GM12878 (cell line): ENCODE results near the gene LAMC3. TPM values are rescaled to one million over a fixed set of nuclear protein-coding genes. Genes with fewer than 3 reads are reported as not detected.

ENCODE experiments used
- ATAC-seq: fragments of 200-7000 bp; cut with Tn5 transposase; 3 replicates; pipeline ENCODE4 v1.9.1; 2020; ENCODE audit warnings: mild to moderate bottlenecking, moderate library complexity
- BruUV-seq: library from RNA; stranded (reverse); fragments of 400-500 nt; replicated peaks from 2 replicates; lab custom pipeline; 2021; lab: Mats Ljungman, UMichigan
- CTCF ChIA-PET: fragments of 300-600 bp; sonication (Branson Sonifier 250); formaldehyde crosslinking; extraction: SDS; loops from one replicate; lab custom pipeline; 2021; ENCODE audit warnings: inconsistent platforms; lab: Yijun Ruan, JAX
- POLR2A ChIA-PET: fragments of 350-600 bp; formaldehyde crosslinking; extraction: SDS; loops from one replicate; lab custom pipeline; 2021; ENCODE audit warnings: inconsistent platforms; lab: Charles Lee
- RAD21 ChIA-PET: fragments of 300-600 bp; sonication (Branson Sonifier 250); formaldehyde crosslinking; loops from one replicate; lab custom pipeline; 2023; ENCODE audit warnings: antibody characterized with exemption; ENCODE audit not compliant: unreplicated experiment; lab: Charles Lee
- SMC1A ChIA-PET: fragments of 300-600 bp; sonication (Branson Sonifier 250); formaldehyde crosslinking; loops from one replicate; lab custom pipeline; 2023; ENCODE audit not compliant: unreplicated experiment, uncharacterized antibody; lab: Charles Lee
- DNase-seq: peaks from one replicate; pipeline ENCODE4 v3.0.0-alpha.2; 2011; ENCODE audit warnings: low read depth, low spot score
- FAIRE-seq: peaks from 3 replicates; lab custom pipeline; 2011; peaks lifted over from hg19 to GRCh38; lab: Jason Lieb, UNC
- H2AFZ ChIP-seq: 2 replicates; pipeline ENCODE4 v1.6.0; 2011; ENCODE audit warnings: low read depth, low read length, control low read depth; ENCODE audit not compliant: control insufficient read depth
- H3K27ac ChIP-seq: 2 replicates; pipeline ENCODE4 v1.5.1; 2011; ENCODE audit warnings: control low read depth; ENCODE audit not compliant: control insufficient read depth, insufficient read depth
- H3K27me3 ChIP-seq, 2 experiments: replicated peaks in 1 of 2; 2 replicates each; pipeline versions ENCODE4 v1.6.0 to v1.6.1; 2011; ENCODE audit warnings: low read length in 1 of 2; ENCODE audit not compliant: control insufficient read depth in 2 of 2, insufficient read depth in 2 of 2
- H3K36me3 ChIP-seq, 2 experiments: 2 replicates each; pipeline ENCODE4 v1.5.1; 2011; ENCODE audit warnings: low read length in 1 of 2; ENCODE audit not compliant: control insufficient read depth in 2 of 2, insufficient read depth in 2 of 2
- H3K4me1 ChIP-seq: 2 replicates; pipeline ENCODE4 v1.6.1; 2011; ENCODE audit warnings: mild to moderate bottlenecking, low read length, moderate library complexity, mixed read lengths; ENCODE audit not compliant: control insufficient read depth, insufficient read depth
- H3K4me2 ChIP-seq: 2 replicates; pipeline ENCODE4 v1.6.0; 2011; ENCODE audit warnings: control low read depth; ENCODE audit not compliant: control insufficient read depth, insufficient read depth
- H3K4me3 ChIP-seq: fragments of 200-600 bp; sonication (generic); 2 replicates; pipeline ENCODE4 v1.5.1; 2016
- H3K79me2 ChIP-seq: 2 replicates; pipeline ENCODE4 v1.6.0; 2011; ENCODE audit warnings: low read length; ENCODE audit not compliant: control insufficient read depth, insufficient read depth
- H3K9ac ChIP-seq: 2 replicates; pipeline ENCODE4 v1.8.0; 2011; ENCODE audit warnings: low read length, control low read depth, mixed read lengths; ENCODE audit not compliant: control insufficient read depth, insufficient read depth
- H3K9me3 ChIP-seq: replicated peaks from 3 replicates; pipeline ENCODE4 v1.5.1; 2011; ENCODE audit warnings: mild to moderate bottlenecking, low read length; ENCODE audit not compliant: control insufficient read depth, insufficient read depth
- H4K20me1 ChIP-seq: 2 replicates; pipeline ENCODE4 v1.6.0; 2011; ENCODE audit not compliant: control insufficient read depth, insufficient read depth
- BMI1 ChIP-seq: fragments of 450-650 bp; IDR thresholded peaks from 2 replicates; pipeline ENCODE4 v1.6.1; 2016; ENCODE audit warnings: mild to moderate bottlenecking, moderate library complexity, borderline replicate concordance
- CHD4 ChIP-seq: fragments of 200-600 bp; sonication (generic); IDR thresholded peaks from 2 replicates; pipeline ENCODE4 v1.6.1; 2016; ENCODE audit warnings: mild to moderate bottlenecking
- EGR1 ChIP-seq, 2 experiments: IDR thresholded peaks; 1 replicate in 1 of 2; 2 replicates in 1 of 2; pipeline ENCODE4 v1.6.1; 2011 to 2012; ENCODE audit warnings: low read depth in 2 of 2, low read length in 2 of 2, borderline replicate concordance in 1 of 2, mild to moderate bottlenecking in 1 of 2, moderate library complexity in 1 of 2
- FOXK2 ChIP-seq: fragments of 450-650 bp; IDR thresholded peaks from 2 replicates; pipeline ENCODE4 v1.6.1; 2017; ENCODE audit warnings: mild to moderate bottlenecking, moderate library complexity
- IKZF1 ChIP-seq: fragments of 450-650 bp; conservative IDR thresholded peaks from 2 replicates; pipeline ENCODE4 v1.6.1; 2017; ENCODE audit warnings: antibody characterized with exemption, mild to moderate bottlenecking
- IKZF2 ChIP-seq, 2 experiments: fragments of 450-650 bp; IDR thresholded peaks; 2 replicates each; pipeline ENCODE4 v1.6.1; 2017; ENCODE audit warnings: mild to moderate bottlenecking in 2 of 2, moderate library complexity in 2 of 2
- KDM1A ChIP-seq: fragments of 200-600 bp; sonication (generic); IDR thresholded peaks from 2 replicates; pipeline ENCODE4 v1.6.1; 2016; ENCODE audit warnings: borderline replicate concordance
- MLLT1 ChIP-seq: fragments of 450-650 bp; IDR thresholded peaks from 2 replicates; pipeline ENCODE4 v1.6.1; 2016; ENCODE audit warnings: mild to moderate bottlenecking
- MYC ChIP-seq: IDR thresholded peaks from 2 replicates; pipeline ENCODE4 v1.6.1; 2011; ENCODE audit warnings: mild to moderate bottlenecking, low read length, moderate library complexity, inconsistent platforms; ENCODE audit not compliant: insufficient read depth, insufficient replicate concordance, insufficient read length, severe bottlenecking
- NFIC ChIP-seq: IDR thresholded peaks from 2 replicates; pipeline ENCODE4 v1.6.1; 2012; ENCODE audit warnings: low read depth, mild to moderate bottlenecking, inconsistent platforms, low read length, moderate library complexity
- PAX5 ChIP-seq: IDR thresholded peaks from 2 replicates; pipeline ENCODE4 v1.6.1; 2011; ENCODE audit warnings: low read depth, low read length, borderline replicate concordance
- PBX3 ChIP-seq: IDR thresholded peaks from 2 replicates; pipeline ENCODE4 v1.6.1; 2011; ENCODE audit warnings: mild to moderate bottlenecking, low read depth, low read length, moderate library complexity; ENCODE audit not compliant: insufficient replicate concordance
- POLR2AphosphoS5 ChIP-seq: IDR thresholded peaks from 2 replicates; pipeline ENCODE4 v1.6.1; 2011; ENCODE audit warnings: mild to moderate bottlenecking, low read length, inconsistent platforms
- TBL1XR1 ChIP-seq: IDR thresholded peaks from 2 replicates; pipeline ENCODE4 v1.6.1; 2012; ENCODE audit warnings: low read depth, low read length, improper control_type of control experiment
- ZNF24 ChIP-seq: fragments of 450-650 bp; IDR thresholded peaks from 2 replicates; pipeline ENCODE4 v1.6.1; 2017; ENCODE audit warnings: antibody characterized with exemption, mild to moderate bottlenecking
- ZNF592 ChIP-seq: fragments of 450-650 bp; IDR thresholded peaks from 2 replicates; pipeline ENCODE4 v1.6.1; 2017; ENCODE audit warnings: mild to moderate bottlenecking, moderate library complexity
- WGBS: methylation state at CpG from one replicate; pipeline ENCODE4 v1.1.6; 2016; ENCODE audit warnings: low lambda C conversion rate; ENCODE audit not compliant: insufficient replicate concordance, insufficient coverage; ENCODE audit errors: missing lambda C conversion rate; 5-methylcytosine and 5-hydroxymethylcytosine counted together
- in situ Hi-C: fragments of 300-500 bp; cut with MboI; formaldehyde crosslinking; loops from 9 replicates; pipeline ENCODE4 v1.14.3; 2018; ENCODE audit warnings: mixed read lengths
- intact Hi-C: fragments of 100-400 bp; cut with micrococcal nuclease; formaldehyde crosslinking; loops from one replicate; pipeline ENCODE4 v1.14.2; 2022; ENCODE audit not compliant: unreplicated experiment
- polyA plus RNA-seq, 11 experiments: library from polyadenylated mRNA; depleted of rRNA in 4 of 11; unstranded in 6 of 11; stranded (reverse) in 5 of 11; fragments of >200 nt; fragmentation: Nextera tagmentation in 4 of 11; fragmentation: Illumina TruSeq in 1 of 11; extraction: Ambion mirVana in 4 of 11; extraction: Trizol in 1 of 11; gene quantifications; 1 replicate in 1 of 11; 2 replicates in 10 of 11; pipeline versions ENCODE4 v1.2.1 to v1.2.3, GENCODE V29; 2011 to 2016; ENCODE audit warnings: inconsistent platforms in 2 of 11, missing spikeins in 2 of 11, low read depth in 1 of 11
- total RNA-seq, 4 experiments: library from RNA; depleted of rRNA in 3 of 4; stranded (reverse); fragments of >200 nt in 3 of 4; fragmentation: Illumina TruSeq in 1 of 4; extraction: Trizol in 1 of 4; gene quantifications; 2 replicates each; pipeline versions ENCODE4 v1.2.1 to v1.2.3, GENCODE V29; 2013 to 2021

LAMC3 gene
- total and polyA plus RNA-seq, 10 of the 15 experiments (the other 5 are each of a cell fraction or from before 2014, with no cell fraction given): under 0.01 to 0.08 TPM; not detected in 8

- intact Hi-C loops (no loop called here), in situ Hi-C loops (no loop called here)
- RAD21 ChIA-PET: no interaction called here
- no peak overlapping the region for H3K4me3 ChIP-seq
- WGBS: 53% methylated on average over 7 of the region's 7 CpGs
- H3K9ac ChIP-seq: no peak overlapping the region
- SMC1A ChIA-PET: interaction anchor here (1.4 kb wide), 1 partner anchor 80 kb away, joined by 3 read pairs; no protein-coding TSS in a partner anchor
- H3K4me1 ChIP-seq: no peaks in the 10 kb centered on the region
- no peak for FAIRE-seq
- H3K36me3 ChIP-seq: no peaks in the 10 kb centered on the region
- no peak overlapping the region for H3K4me2 ChIP-seq
- H3K9me3 ChIP-seq: no peaks in the 10 kb centered on the region; the same call in 2 of the 3 replicates
- H4K20me1 ChIP-seq: no peaks in the 10 kb centered on the region
- no peak for DNase-seq
- H3K27me3 ChIP-seq: no peaks in the 10 kb centered on the region
- POLR2A ChIA-PET: no interaction called here
- H3K27ac ChIP-seq: no peak overlapping the region
- ATAC-seq: no peak
- CTCF ChIA-PET: interaction anchor here (0.9 to 1.0 kb wide), 2 partner anchors 96 to 234 kb away, joined by 3 to 4 read pairs; no protein-coding TSS in a partner anchor
- H3K79me2 ChIP-seq: no peaks in the 10 kb centered on the region
- H2AFZ ChIP-seq: no peak overlapping the region
- BruUV-seq: no TSS peak
- TF ChIP-seq KDM1A (no peak), IKZF2 (IDR thresholded peaks at IDR 0.05) (no peak), NFIC (no peak), PAX5 (no peak), ZNF24 (no peak), ZNF592 (no peak), BMI1 (no peak), MYC (no peak), FOXK2 (no peak), MLLT1 (no peak), PBX3 (no peak), CHD4 (no peak), POLR2AphosphoS5 (no peak), TBL1XR1 (no peak), IKZF1 (no peak), EGR1 (IDR thresholded peaks at IDR 0.05; ENCODE audit: borderline replicate concordance in 1 of 2, low read depth in 2 of 2, low read length in 2 of 2) (no peak)
Observed at GRCh38 chr9:130965680-130966079, 43.3 kb upstream of the LAMC3 start.
